K562 (cell line): ENCODE measurements around the gene CHCHD1. TPM values are rescaled to one million over a fixed set of nuclear protein-coding genes. Genes with fewer than 3 reads are reported as not detected.

Experiments used
- ATAC-seq: fragments of 200-7000 bp; cut with Tn5 transposase; 3 replicates; pipeline ENCODE4 v1.9.1; 2020; ENCODE audit warnings: moderate library complexity
- BruUV-seq: library from RNA; stranded (reverse); fragments of 400-500 nt; replicated peaks from 2 replicates; lab custom pipeline; 2021; lab: Mats Ljungman, UMichigan
- CTCF ChIA-PET: fragments of 300-600 bp; formaldehyde crosslinking; extraction: SDS; loops from one replicate; lab custom pipeline; 2021; ENCODE audit warnings: low intra/inter-chr PET ratio; lab: Yijun Ruan, JAX
- POLR2A ChIA-PET: fragments of 300-600, 350-650 bp; sonication (Branson Sonifier 250); formaldehyde crosslinking; extraction: SDS; loops from one replicate; lab custom pipeline; 2021; ENCODE audit warnings: antibody characterized with exemption, inconsistent platforms; lab: Yijun Ruan, JAX
- DNase-seq, 4 experiments: peaks; one replicate each; pipeline versions ENCODE4 v3.0.0 to v3.0.0-alpha.2; 2011 to 2018; ENCODE audit warnings: low spot score in 3 of 4, mixed read lengths in 3 of 4; ENCODE audit errors: extremely low read depth in 1 of 4
- FAIRE-seq: peaks from 2 replicates; lab custom pipeline; 2011; peaks lifted over from hg19 to GRCh38; lab: Jason Lieb, UNC
- H2AFZ ChIP-seq: 2 replicates; pipeline ENCODE4 v1.6.0; 2011; ENCODE audit warnings: low read depth, low read length, control low read depth, inconsistent platforms
- H3K27ac ChIP-seq: fragments of 200-600 bp; 3 replicates; pipeline ENCODE4 v1.8.0; 2011; ENCODE audit warnings: low read depth, mild to moderate bottlenecking, control low read depth, inconsistent platforms, low read length, moderate library complexity, mixed read lengths; ENCODE audit errors: extremely low read depth
- H3K27me3 ChIP-seq, 2 experiments: fragments of 300-600 bp in 1 of 2; 2 replicates in 1 of 2; 3 replicates in 1 of 2; pipeline versions ENCODE4 v1.6.0 to v1.8.0; 2011; ENCODE audit warnings: inconsistent platforms in 2 of 2, low read length in 2 of 2, mild to moderate bottlenecking in 1 of 2, mixed read lengths in 1 of 2, moderate library complexity in 1 of 2; ENCODE audit not compliant: control insufficient read depth in 2 of 2, insufficient read depth in 2 of 2
- H3K36me3 ChIP-seq: fragments of 300-600 bp; 3 replicates; pipeline ENCODE4 v1.8.0; 2011; ENCODE audit warnings: mild to moderate bottlenecking, low read length, inconsistent platforms; ENCODE audit not compliant: control insufficient read depth, insufficient read depth
- H3K4me1 ChIP-seq, 2 experiments: fragments of 200-600 bp in 1 of 2; replicated peaks in 1 of 2; 2 replicates in 1 of 2; 3 replicates in 1 of 2; pipeline versions ENCODE4 v1.5.1 to v1.8.0; 2011; ENCODE audit warnings: inconsistent platforms in 2 of 2, low read length in 2 of 2, mild to moderate bottlenecking in 1 of 2, mixed read lengths in 1 of 2, moderate library complexity in 1 of 2; ENCODE audit not compliant: control insufficient read depth in 2 of 2, insufficient read depth in 2 of 2
- H3K4me2 ChIP-seq: 2 replicates; pipeline ENCODE4 v1.6.1; 2011; ENCODE audit warnings: low read length, control low read depth, inconsistent platforms, mixed read lengths; ENCODE audit not compliant: insufficient read depth
- H3K4me3 ChIP-seq: fragments of 200-600 bp; sonication (generic), shearing (Covaris generic); 2 replicates; pipeline ENCODE4 v1.5.1; 2016; ENCODE audit warnings: control low read depth, inconsistent platforms
- H3K79me2 ChIP-seq: fragments of 200-600 bp; 3 replicates; pipeline ENCODE4 v1.8.0; 2011; ENCODE audit warnings: low read length, inconsistent platforms; ENCODE audit not compliant: control insufficient read depth, insufficient read depth
- H3K9ac ChIP-seq, 2 experiments: 2 replicates each; pipeline versions ENCODE4 v1.6.0 to v1.6.1; 2011; ENCODE audit warnings: low read depth in 2 of 2, low read length in 2 of 2, control low read depth in 1 of 2, inconsistent platforms in 1 of 2, mild to moderate bottlenecking in 1 of 2, mixed read lengths in 1 of 2; ENCODE audit not compliant: insufficient read depth in 1 of 2
- H3K9me1 ChIP-seq: one replicate; pipeline ENCODE4 v1.6.0; 2011; ENCODE audit warnings: inconsistent platforms, mild to moderate bottlenecking, low read length, moderate library complexity; ENCODE audit not compliant: control insufficient read depth, insufficient read depth
- H3K9me3 ChIP-seq: replicated peaks from 2 replicates; pipeline ENCODE4 v1.5.1; 2011; ENCODE audit warnings: low read depth, low read length, inconsistent platforms; ENCODE audit not compliant: control insufficient read depth, insufficient read depth
- H4K20me1 ChIP-seq: replicated peaks from 2 replicates; pipeline ENCODE4 v1.6.1; 2011; ENCODE audit warnings: low read length, inconsistent platforms, mixed read lengths; ENCODE audit not compliant: control insufficient read depth, insufficient read depth
- ATF4 ChIP-seq: fragments of 450-650 bp; formaldehyde crosslinking; IDR thresholded peaks from 2 replicates; pipeline ENCODE4 v1.4.0; 2022; ENCODE audit warnings: mild to moderate bottlenecking, moderate library complexity
- CBX8 ChIP-seq: fragments of 200-600 bp; sonication (generic); IDR thresholded peaks from 2 replicates; pipeline ENCODE4 v1.6.1; 2012; ENCODE audit warnings: borderline replicate concordance, mixed run types, low read depth, mild to moderate bottlenecking, moderate library complexity, mixed read lengths, low read length, control low read depth, inconsistent platforms; ENCODE audit not compliant: poor library complexity, severe bottlenecking; ENCODE audit errors: extremely low read depth
- CC2D1A ChIP-seq: fragments of 450-650 bp; IDR thresholded peaks from 2 replicates; pipeline ENCODE4 v1.6.1; 2017; ENCODE audit warnings: mild to moderate bottlenecking
- CREB1 ChIP-seq, 2 experiments: sonication (generic) in 1 of 2; formaldehyde crosslinking in 1 of 2; IDR thresholded peaks; 2 replicates each; pipeline versions ENCODE4 v1.6.1 to v1.8.0; 2012 to 2022; ENCODE audit warnings: inconsistent platforms in 1 of 2, mild to moderate bottlenecking in 1 of 2, missing genetic modification reagents in 1 of 2, moderate library complexity in 1 of 2
- ETS1 ChIP-seq: conservative IDR thresholded peaks from 2 replicates; pipeline ENCODE4 v1.6.1; 2011; ENCODE audit warnings: low read depth, mild to moderate bottlenecking, low read length; ENCODE audit not compliant: control insufficient read depth
- HNRNPUL1 ChIP-seq: fragments of 200-400 bp; formaldehyde crosslinking; IDR thresholded peaks from 2 replicates; pipeline ENCODE4 v1.6.1; 2017; ENCODE audit warnings: low read length
- MXI1 ChIP-seq: IDR thresholded peaks from 2 replicates; pipeline ENCODE4 v1.6.1; 2011; ENCODE audit warnings: low read depth, mild to moderate bottlenecking, improper control_type of control experiment, low read length
- NCOA4 ChIP-seq: fragments of 450-650 bp; IDR thresholded peaks from 2 replicates; pipeline ENCODE4 v1.6.1; 2018; ENCODE audit warnings: mild to moderate bottlenecking; ENCODE audit not compliant: partially characterized antibody
- PHB2 ChIP-seq: fragments of 450-650 bp; IDR thresholded peaks from 2 replicates; pipeline ENCODE4 v1.6.1; 2017; ENCODE audit warnings: low read depth
- PML ChIP-seq: IDR thresholded peaks from 2 replicates; pipeline ENCODE4 v1.6.1; 2012; ENCODE audit warnings: low read length, inconsistent platforms
- RB1 ChIP-seq: fragments of 450-650 bp; IDR thresholded peaks from 2 replicates; pipeline ENCODE4 v1.6.1; 2017; ENCODE audit warnings: low read depth, mild to moderate bottlenecking
- RBM17 ChIP-seq: fragments of 200-400 bp; formaldehyde crosslinking; IDR thresholded peaks from 2 replicates; pipeline ENCODE4 v1.6.1; 2017; ENCODE audit warnings: low read depth, mild to moderate bottlenecking, low read length, borderline replicate concordance
- SETDB1 ChIP-seq: IDR thresholded peaks from one replicate; pipeline ENCODE4 v1.6.1; 2012; ENCODE audit warnings: low read length, control low read depth, inconsistent platforms
- STAT5A ChIP-seq: IDR thresholded peaks from 2 replicates; pipeline ENCODE4 v1.6.1; 2012; ENCODE audit warnings: low read length, inconsistent platforms, borderline replicate concordance
- TCF7 ChIP-seq: sonication (generic); IDR thresholded peaks from 2 replicates; pipeline ENCODE4 v1.6.1; 2016; ENCODE audit warnings: antibody characterized with exemption, borderline replicate concordance
- XRCC3 ChIP-seq: fragments of 450-650 bp; IDR thresholded peaks from 2 replicates; pipeline ENCODE4 v1.6.1; 2017; ENCODE audit warnings: mild to moderate bottlenecking, moderate library complexity
- ZNF174 ChIP-seq: fragments of 250-450 bp; sonication (Bioruptor Pico); IDR thresholded peaks from 2 replicates; pipeline ENCODE4 v1.4.0; 2020; ENCODE audit warnings: mild to moderate bottlenecking
- ZNF23 ChIP-seq: fragments of 250-450 bp; sonication (Bioruptor Pico); IDR thresholded peaks from 2 replicates; pipeline ENCODE4 v1.4.0; 2020; ENCODE audit warnings: mild to moderate bottlenecking
- ZNF436 ChIP-seq: fragments of 250-450, 450-650 bp; sonication (Bioruptor Pico); formaldehyde crosslinking; IDR thresholded peaks from 2 replicates; pipeline ENCODE4 v1.7.0; 2020; ENCODE audit warnings: mild to moderate bottlenecking
- ZNF507 ChIP-seq: conservative IDR thresholded peaks from 2 replicates; pipeline ENCODE4 v1.6.1; 2017; ENCODE audit warnings: missing genetic modification characterization, missing compliant biosample characterization
- whole genome bisulfite sequencing: fragments of 100-300 bp; shearing (Covaris generic); methylation state at CpG from one replicate; pipeline ENCODE4 v1.1.6; 2016; ENCODE audit warnings: low coverage, mixed read lengths; ENCODE audit not compliant: insufficient coverage; ENCODE audit errors: missing lambda C conversion rate; 5-methylcytosine and 5-hydroxymethylcytosine counted together
- in situ Hi-C: fragments of 300-500 bp; cut with MboI; formaldehyde crosslinking; loops from 4 replicates; pipeline ENCODE4 v1.15.0; 2018; ENCODE audit warnings: inconsistent platforms, mixed read lengths
- intact Hi-C: fragments of 100-400 bp; cut with micrococcal nuclease; formaldehyde crosslinking; loops from 2 replicates; pipeline ENCODE4 v1.14.2; 2022
- polyA plus RNA-seq, 8 experiments: library from polyadenylated mRNA; depleted of rRNA in 4 of 8; stranded (reverse) in 5 of 8; unstranded in 3 of 8; fragments of >200 nt; fragmentation: Nextera tagmentation in 2 of 8; fragmentation: Illumina TruSeq in 1 of 8; extraction: Ambion mirVana in 2 of 8; extraction: Trizol in 1 of 8; gene quantifications; 2 replicates each; pipeline versions ENCODE4 v1.2.1 to v1.2.3, GENCODE V29; 2011 to 2014; ENCODE audit warnings: inconsistent platforms in 1 of 8, missing spikeins in 1 of 8
- total RNA-seq, 7 experiments: library from RNA; depleted of rRNA in 6 of 7; stranded (reverse); fragments of >200 nt in 6 of 7; fragmentation: Illumina TruSeq in 2 of 7; extraction: Trizol in 2 of 7; gene quantifications; 2 replicates each; pipeline versions ENCODE4 v1.2.1 to v1.2.3, GENCODE V29; 2011 to 2021; ENCODE audit warnings: low replicate concordance in 1 of 7

CHCHD1 gene
- total and polyA plus RNA-seq, 9 of the 15 experiments (the other 6 are each of a cell fraction or from before 2014, with no cell fraction given) = 52.9 to 126 (median 83.4) TPM

- POLR2A ChIA-PET = interaction anchor here (1.1 to 9.0 kb wide), 5 partner anchors 8 to 16 kb away, joined by 3 to 61 read pairs (median 6); partner anchors contain the start of genes CHCHD1 and ZSWIM8
- no peak overlapping the region for H3K4me3 ChIP-seq
- intact Hi-C loops = no loop called here
- H2AFZ ChIP-seq = no peak overlapping the region
- peaks cover 3% of the 10 kb centered on the region for H3K9me1 ChIP-seq
- no peak overlapping the region for H3K9ac ChIP-seq
- CTCF ChIA-PET = no interaction called here
- DNase-seq = no peak
- 84% methylated on average over 5 of the region's 5 CpGs for WGBS
- BruUV-seq = no TSS peak
- H3K79me2 ChIP-seq = no peaks in the 10 kb centered on the region
- no peaks in the 10 kb centered on the region for H3K9me3 ChIP-seq
- H3K27me3 ChIP-seq = no peaks in the 10 kb centered on the region
- TF ChIP-seq STAT5A (no peak), ZNF436 (CRISPR knock-in tag) (no peak), HNRNPUL1 (no peak), RBM17 (no peak), ZNF174 (CRISPR knock-in tag) (no peak), ATF4 (CRISPR knock-in tag) (no peak), ZNF507 (tag) (no peak), CBX8 (no peak), PHB2 (no peak), TCF7 (no peak), CC2D1A (no peak), PML (no peak), CREB1 (IDR thresholded peaks at IDR 0.05) (no peak), CREB1 (CRISPR knock-in tag; IDR thresholded peaks at IDR 0.05) (no peak), ZNF23 (CRISPR knock-in tag) (no peak), MXI1 (no peak), XRCC3 (no peak), SETDB1 (no peak), ETS1 (no peak), NCOA4 (no peak), RB1 (no peak)
- TF ChIP-seq, all 486 proteins: peak for 0
- H4K20me1 ChIP-seq = no peaks in the 10 kb centered on the region
- no peaks in the 10 kb centered on the region; a peak in 1 of 5 replicates for H3K4me1 ChIP-seq
- FAIRE-seq (no peak), ATAC-seq (no peak)
- H3K36me3 ChIP-seq = peaks cover 89% of the 10 kb centered on the region; the same call in 2 of the 3 replicates
- no peak overlapping the region for H3K4me2 ChIP-seq
- in situ Hi-C loops = no loop called here
- H3K27ac ChIP-seq = no peak overlapping the region
Observed at GRCh38 chr10:73793456-73793855, 11.6 kb downstream of the CHCHD1 start.
